PC-9 (cell line): ENCODE results near the gene RBMS1. TPM values are rescaled to one million over a fixed set of nuclear protein-coding genes. Genes with fewer than 3 reads are reported as not detected.
"Not testable (repeated sequence)": the region's sequence is repeated elsewhere in the genome, so short reads cannot be mapped to it uniquely, and the experiment has no call there.

Source experiments
- BruUV-seq: library from RNA; stranded (reverse); fragments of 400-500 nt; replicated peaks from 2 replicates; lab custom pipeline; 2021; lab: Mats Ljungman, UMichigan
- CTCF ChIA-PET: fragments of 300-600 bp; sonication (Branson Sonifier 250); formaldehyde crosslinking; loops from one replicate; lab custom pipeline; 2022; ENCODE audit warnings: antibody characterized with exemption; lab: Charles Lee
- POLR2A ChIA-PET: fragments of 300-600 bp; sonication (Branson Sonifier 250); formaldehyde crosslinking; loops from one replicate; lab custom pipeline; 2022; ENCODE audit warnings: antibody characterized with exemption; ENCODE audit not compliant: unreplicated experiment; lab: Charles Lee
- DNase-seq, 2 experiments: peaks; one replicate each; pipeline versions ENCODE4 v3.0.0 to v3.0.0-alpha.2; 2015 to 2022; ENCODE audit warnings: mixed read lengths in 1 of 2
- H2AFZ ChIP-seq: fragments of 200-600 bp; sonication (generic); 2 replicates; pipeline ENCODE4 v1.8.1; 2017; ENCODE audit warnings: antibody characterized with exemption
- H3F3A ChIP-seq: fragments of 200-600 bp; sonication (generic); 2 replicates; pipeline ENCODE4 v1.8.1; 2017; ENCODE audit warnings: antibody characterized with exemption, mild to moderate bottlenecking, low read depth; ENCODE audit not compliant: insufficient read depth
- H3K27ac ChIP-seq: fragments of 200-600 bp; sonication (generic); 2 replicates; pipeline ENCODE4 v1.6.1; 2016; ENCODE audit warnings: mixed run types
- H3K27me3 ChIP-seq: fragments of 200-600 bp; sonication (generic); 2 replicates; pipeline ENCODE4 v1.6.1; 2016; ENCODE audit warnings: low read depth, mixed run types; ENCODE audit not compliant: insufficient read depth
- H3K36me3 ChIP-seq: fragments of 200-600 bp; sonication (generic); 2 replicates; pipeline ENCODE4 v1.6.1; 2016; ENCODE audit warnings: low read depth, mixed run types
- H3K4me1 ChIP-seq: fragments of 200-600 bp; sonication (generic); replicated peaks from 2 replicates; pipeline ENCODE4 v1.6.1; 2016; ENCODE audit warnings: mixed run types; ENCODE audit not compliant: insufficient read depth
- H3K4me2 ChIP-seq: fragments of 200-600 bp; sonication (generic); 2 replicates; pipeline ENCODE4 v1.6.1; 2017; ENCODE audit warnings: mixed run types
- H3K4me3 ChIP-seq: fragments of 200-600 bp; sonication (generic); 2 replicates; pipeline ENCODE4 v1.6.1; 2016; ENCODE audit warnings: mixed run types
- H3K79me2 ChIP-seq: fragments of 200-600 bp; sonication (generic); 2 replicates; pipeline ENCODE4 v1.6.1; 2017; ENCODE audit warnings: low read depth, mixed run types
- H3K9me2 ChIP-seq: fragments of 200-600 bp; sonication (generic); 2 replicates; pipeline ENCODE4 v1.8.1; 2017; ENCODE audit warnings: mild to moderate bottlenecking; ENCODE audit not compliant: insufficient read depth
- H3K9me3 ChIP-seq: fragments of 200-600 bp; sonication (generic); 2 replicates; pipeline ENCODE4 v1.8.1; 2016; ENCODE audit warnings: low read depth; ENCODE audit not compliant: insufficient read depth
- H4K20me1 ChIP-seq: fragments of 200-600 bp; sonication (generic); 2 replicates; pipeline ENCODE4 v1.8.1; 2017; ENCODE audit not compliant: insufficient read depth
- CTCF ChIP-seq: fragments of 200-600 bp; sonication (generic); conservative IDR thresholded peaks from 2 replicates; pipeline ENCODE4 v1.6.1; 2017; ENCODE audit warnings: mixed run types, antibody characterized with exemption, mild to moderate bottlenecking, moderate library complexity
- EZH2 ChIP-seq: fragments of 200-600 bp; sonication (generic); IDR thresholded peaks from 2 replicates; pipeline ENCODE4 v1.8.0; 2017; ENCODE audit warnings: antibody characterized with exemption, low read depth
- intact Hi-C: fragments of 100-400 bp; cut with micrococcal nuclease; formaldehyde crosslinking; loops from one replicate; pipeline ENCODE4 v1.10.0; 2022; ENCODE audit not compliant: unreplicated experiment
- total RNA-seq: library from RNA; stranded (reverse); gene quantifications from 2 replicates; pipeline ENCODE4 v1.2.3, GENCODE V29; 2021

Gene RBMS1
- total RNA-seq, 1 experiment from 2014 or later = 65.1 TPM

GRCh38 chr2:160450486-160450885, 43.1 kb downstream of the RBMS1 start:
- H3K4me3 ChIP-seq = no peak overlapping the region
- no peak for TF ChIP-seq CTCF
- TF ChIP-seq EZH2 = no peak
- no peaks in the 10 kb centered on the region for H3F3A ChIP-seq
- ChIA-PET POLR2A (no interaction called here), CTCF (no interaction called here)
- no peaks in the 10 kb centered on the region for H3K9me2 ChIP-seq
- H3K27me3 ChIP-seq = no peaks in the 10 kb centered on the region
- H3K4me1 ChIP-seq = no peaks in the 10 kb centered on the region
- no TSS peak for BruUV-seq
- DNase-seq = no peak
- H3K79me2 ChIP-seq = peaks cover 12% of the 10 kb centered on the region; the same call in 1 of the 2 replicates
- intact Hi-C loops = no loop called here
- no peak overlapping the region for H3K27ac ChIP-seq
- no peaks in the 10 kb centered on the region for H3K9me3 ChIP-seq
- no peaks in the 10 kb centered on the region for H3K36me3 ChIP-seq
- no peak overlapping the region for H2AFZ ChIP-seq
- H4K20me1 ChIP-seq = no peaks in the 10 kb centered on the region
- no peak overlapping the region for H3K4me2 ChIP-seq

GRCh38 chr2:160448821-160449220, 44.8 kb downstream of the RBMS1 start:
- H2AFZ ChIP-seq, POLR2A ChIA-PET, H3K4me1 ChIP-seq, H3K4me3 ChIP-seq, H3K27ac ChIP-seq, H4K20me1 ChIP-seq, H3K9me3 ChIP-seq, DNase-seq, CTCF ChIA-PET, H3F3A ChIP-seq, intact Hi-C loops, H3K27me3 ChIP-seq, H3K36me3 ChIP-seq, H3K9me2 ChIP-seq, H3K79me2 ChIP-seq, BruUV-seq, H3K4me2 ChIP-seq: not testable (repeated sequence)

- Histone ChIP-seq H3K9me3 (no peaks in the 10 kb centered on the region), H3K79me2 (0 out of 2 replicates have a peak, but pooled peaks cover 5% of the 10 kb centered on the region), H3K4me3 (no peak overlapping the region), H3K27ac (no peak overlapping the region), H3K9me2 (no peaks in the 10 kb centered on the region), H3K4me1 (no peaks in the 10 kb centered on the region), H3F3A (no peaks in the 10 kb centered on the region), H4K20me1 (no peaks in the 10 kb centered on the region), H3K4me2 (no peak overlapping the region), H3K27me3 (no peaks in the 10 kb centered on the region), H3K36me3 (no peaks in the 10 kb centered on the region), H2AFZ (no peak overlapping the region)
- ChIA-PET CTCF (no interaction called here), POLR2A (no interaction called here)
- intact Hi-C loops = no loop called here
- no peak for DNase-seq
- no peak for TF ChIP-seq CTCF
- TF ChIP-seq EZH2 = no peak
- no TSS peak for BruUV-seq
These were observed 47.9 kb downstream of the RBMS1 start for GRCh38 chr2:160445673-160446072.

- POLR2A ChIA-PET = no interaction called here
- no peak overlapping the region for H2AFZ ChIP-seq
These were observed 51.0 kb downstream of the RBMS1 start for GRCh38 chr2:160442603-160443002.

More at GRCh38 chr2:160442603-160443002, 51.0 kb downstream of the RBMS1 start:
- Histone ChIP-seq H4K20me1 (no peaks in the 10 kb centered on the region), H3F3A (no peaks in the 10 kb centered on the region), H3K4me1 (no peaks in the 10 kb centered on the region), H3K4me3 (no peak overlapping the region), H3K4me2 (no peak overlapping the region), H3K9me2 (no peaks in the 10 kb centered on the region), H3K27me3 (no peaks in the 10 kb centered on the region), H3K79me2 (0 out of 2 replicates have a peak, but pooled peaks cover 5% of the 10 kb centered on the region), H3K9me3 (no peaks in the 10 kb centered on the region), H3K27ac (no peak overlapping the region), H3K36me3 (no peaks in the 10 kb centered on the region; the same call in 1 of the 2 replicates)
- DNase-seq = no peak
- no TSS peak for BruUV-seq
- intact Hi-C loops = no loop called here
- TF ChIP-seq EZH2 (no peak), CTCF (no peak)
- CTCF ChIA-PET = no interaction called here
